ENCODE data around the gene AKT3.

The AKT3 gene

DNA sequence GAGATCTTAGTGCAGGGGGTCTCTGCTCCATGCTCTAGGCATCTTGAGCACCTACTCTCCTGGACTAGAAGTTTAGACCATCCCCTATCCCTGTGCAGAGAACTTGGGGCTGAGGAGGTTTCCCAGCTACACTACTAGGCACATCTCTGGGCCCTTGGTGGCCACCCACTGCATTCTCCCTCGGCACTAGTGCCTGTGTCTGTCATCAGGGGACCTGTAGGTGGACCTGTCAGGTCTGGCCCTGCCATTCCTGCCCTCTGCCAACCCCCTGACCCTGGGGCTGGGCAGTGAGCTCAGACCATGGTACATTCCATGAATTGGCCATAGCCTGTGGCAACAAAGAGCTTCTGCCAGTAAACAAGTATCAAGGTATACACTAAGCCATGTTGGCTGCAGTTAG lies 269.1 kb downstream of the AKT3 start:
- no peaks in the 10 kb centered on the region for H3K27me3 ChIP-seq (ENCODE audit: control insufficient read depth in 3 of 3, insufficient read depth in 3 of 3, low read depth in 1 of 3, low read length in 3 of 3)
- H2BK12ac ChIP-seq (ENCODE audit: low read length), result no peak overlapping the region
- H3K4me1 ChIP-seq (ENCODE audit: control insufficient read depth in 2 of 2, insufficient read depth in 1 of 2, low read depth in 1 of 2, low read length in 2 of 2), result no peaks in the 10 kb centered on the region

DNA sequence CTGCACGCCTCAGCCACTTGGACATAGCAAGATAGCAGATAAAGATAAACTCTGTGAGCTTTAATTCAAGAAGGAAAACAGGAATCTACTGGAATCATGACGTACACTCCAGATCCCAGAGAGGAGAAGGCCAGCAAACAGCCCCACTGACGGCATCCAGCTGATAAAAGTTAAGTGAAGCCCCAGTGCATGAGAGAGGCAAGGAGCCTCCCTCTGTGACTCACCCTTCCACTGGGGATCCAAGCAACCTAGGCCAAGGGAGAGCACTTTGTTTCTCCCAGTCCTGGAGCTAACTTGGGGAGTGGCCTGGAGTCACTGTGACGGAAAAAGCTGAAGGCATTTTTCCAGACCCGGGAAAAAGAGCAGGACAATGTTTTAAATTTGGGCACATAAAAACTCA lies 270.0 kb downstream of the AKT3 start:
- no peaks in the 10 kb centered on the region for H3K4me1 ChIP-seq (ENCODE audit: control insufficient read depth in 2 of 2, insufficient read depth in 1 of 2, low read depth in 1 of 2, low read length in 2 of 2)
- no peak for DNase-seq (ENCODE audit: low spot score)
- H3K27ac ChIP-seq (replicated peaks; ENCODE audit: low read length), result no peak overlapping the region
- H3K18ac ChIP-seq (ENCODE audit: low read length), result no peak overlapping the region
- WGBS, 2 donors (ENCODE audit: extremely low coverage in 2 of 2, insufficient read length in 2 of 2, insufficient replicate concordance in 1 of 2), result no CpG with 5 or more reads among the region's 5 CpGs
- H3K27me3 ChIP-seq (ENCODE audit: control insufficient read depth in 3 of 3, insufficient read depth in 3 of 3, low read depth in 1 of 3, low read length in 3 of 3), result no peaks in the 10 kb centered on the region
- no peak overlapping the region for H4K8ac ChIP-seq (ENCODE audit: low read depth, low read length)
- no peak overlapping the region for H2BK5ac ChIP-seq (ENCODE audit: low read length)
- H3K23ac ChIP-seq (ENCODE audit: low read depth, low read length, poor library complexity), result no peak overlapping the region
- no peak overlapping the region for H2BK12ac ChIP-seq (ENCODE audit: low read length)
- no peak overlapping the region for H3K4me2 ChIP-seq (ENCODE audit: insufficient read depth, low read length, poor library complexity, severe bottlenecking)
- no peak overlapping the region for H2BK15ac ChIP-seq (ENCODE audit: low read length)
- H3K9ac ChIP-seq (ENCODE audit: low read depth, low read length, poor library complexity), result no peak overlapping the region
- H3K36me3 ChIP-seq (replicated peaks in 1 of 2; ENCODE audit: control insufficient read depth in 2 of 2, insufficient read depth in 2 of 2, low read length in 2 of 2), result peaks cover 0 to 8% of the 10 kb centered on the region in 2 donors
- H4K91ac ChIP-seq (ENCODE audit: low read depth, low read length, poor library complexity), result no peak overlapping the region
- H3K4ac ChIP-seq (ENCODE audit: low read length), result no peak overlapping the region
- H3K79me1 ChIP-seq (ENCODE audit: low read depth, low read length), result no peaks in the 10 kb centered on the region
- peaks cover 5 to 43% of the 10 kb centered on the region in 2 donors for H3K9me3 ChIP-seq (replicated peaks in 1 of 2; ENCODE audit: control insufficient read depth in 2 of 2, insufficient read depth in 1 of 2, low read depth in 1 of 2, low read length in 2 of 2)
- no peak overlapping the region for H2AK5ac ChIP-seq (ENCODE audit: low read depth, low read length)
- H2BK120ac ChIP-seq (ENCODE audit: low read depth, low read length), result no peak overlapping the region
- H3K14ac ChIP-seq (ENCODE audit: low read length), result no peak overlapping the region
- no peak overlapping the region for H2AFZ ChIP-seq (ENCODE audit: low read length)
- H3K4me3 ChIP-seq (ENCODE audit: low read length in 2 of 2), result no peak overlapping the region

More for the DNA sequence above, 269.1 kb downstream of the AKT3 start:
- no peak overlapping the region for H3K27ac ChIP-seq (replicated peaks; ENCODE audit: low read length)
- no peak overlapping the region for H3K4ac ChIP-seq (ENCODE audit: low read length)
- no peak overlapping the region for H3K4me2 ChIP-seq (ENCODE audit: insufficient read depth, low read length, poor library complexity, severe bottlenecking)
- H3K23ac ChIP-seq (ENCODE audit: low read depth, low read length, poor library complexity), result no peak overlapping the region
- H3K9me3 ChIP-seq (replicated peaks in 1 of 2; ENCODE audit: control insufficient read depth in 2 of 2, insufficient read depth in 1 of 2, low read depth in 1 of 2, low read length in 2 of 2), result peaks cover 5 to 47% of the 10 kb centered on the region in 2 donors
- WGBS, 2 donors (ENCODE audit: extremely low coverage in 2 of 2, insufficient read length in 2 of 2, insufficient replicate concordance in 1 of 2), result no CpG with 5 or more reads among the region's 1 CpG
- no peak overlapping the region for H3K9ac ChIP-seq (ENCODE audit: low read depth, low read length, poor library complexity)
- DNase-seq (ENCODE audit: low spot score), result no peak
- H4K8ac ChIP-seq (ENCODE audit: low read depth, low read length), result no peak overlapping the region
- no peak overlapping the region for H2BK120ac ChIP-seq (ENCODE audit: low read depth, low read length)
- no peak overlapping the region for H2AFZ ChIP-seq (ENCODE audit: low read length)
- no peak overlapping the region for H2BK15ac ChIP-seq (ENCODE audit: low read length)
- H3K79me1 ChIP-seq (ENCODE audit: low read depth, low read length), result no peaks in the 10 kb centered on the region
- H3K36me3 ChIP-seq (replicated peaks in 1 of 2; ENCODE audit: control insufficient read depth in 2 of 2, insufficient read depth in 2 of 2, low read length in 2 of 2), result peaks cover 0 to 8% of the 10 kb centered on the region in 2 donors
- peak overlapping the region in 1 of 2 donors; percentile 38 for H3K4me3 ChIP-seq (ENCODE audit: low read length in 2 of 2)
- no peak overlapping the region for H2BK5ac ChIP-seq (ENCODE audit: low read length)
- no peak overlapping the region for H4K91ac ChIP-seq (ENCODE audit: low read depth, low read length, poor library complexity)
- no peak overlapping the region for H2AK5ac ChIP-seq (ENCODE audit: low read depth, low read length)
- no peak overlapping the region for H3K14ac ChIP-seq (ENCODE audit: low read length)
- H3K18ac ChIP-seq (ENCODE audit: low read length), result no peak overlapping the region

DNA sequence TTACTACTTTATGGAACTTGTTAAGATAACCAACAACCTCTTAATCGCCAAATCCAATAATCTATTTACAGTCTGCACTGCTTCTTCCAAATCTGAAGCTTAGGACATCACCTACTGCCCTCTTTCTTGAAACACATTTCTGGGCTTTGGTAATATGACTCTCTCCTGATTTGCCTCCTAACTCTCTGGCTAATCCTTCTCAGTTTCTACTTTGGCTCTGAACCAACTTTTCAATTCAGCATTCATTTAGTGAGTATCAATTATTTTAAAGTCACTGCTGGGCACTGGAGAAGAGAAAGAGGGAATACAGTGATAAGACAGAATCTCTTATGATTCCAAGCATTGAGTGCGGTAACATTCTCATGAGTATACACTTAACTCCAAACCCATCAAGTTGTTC lies 275.0 kb downstream of the AKT3 start:
- no peak overlapping the region for H4K8ac ChIP-seq (ENCODE audit: low read depth, low read length)
- WGBS, 2 donors (ENCODE audit: extremely low coverage in 2 of 2, insufficient read length in 2 of 2, insufficient replicate concordance in 1 of 2), result no CpG with 5 or more reads among the region's 2 CpGs
- DNase-seq (ENCODE audit: low spot score), result no peak
- H3K4ac ChIP-seq (ENCODE audit: low read length), result no peak overlapping the region
- H4K91ac ChIP-seq (ENCODE audit: low read depth, low read length, poor library complexity), result no peak overlapping the region
- H3K36me3 ChIP-seq (replicated peaks in 1 of 2; ENCODE audit: control insufficient read depth in 2 of 2, insufficient read depth in 2 of 2, low read length in 2 of 2), result peaks cover 0 to 2% of the 10 kb centered on the region in 2 donors
- no peak overlapping the region for H3K14ac ChIP-seq (ENCODE audit: low read length)
- no peak overlapping the region for H2BK15ac ChIP-seq (ENCODE audit: low read length)
- H3K23ac ChIP-seq (ENCODE audit: low read depth, low read length, poor library complexity), result no peak overlapping the region
- no peaks in the 10 kb centered on the region for H3K4me1 ChIP-seq (ENCODE audit: control insufficient read depth in 2 of 2, insufficient read depth in 1 of 2, low read depth in 1 of 2, low read length in 2 of 2)
- H3K9ac ChIP-seq (ENCODE audit: low read depth, low read length, poor library complexity), result no peak overlapping the region
- peaks cover 0 to 7% of the 10 kb centered on the region in 2 donors for H3K9me3 ChIP-seq (replicated peaks in 1 of 2; ENCODE audit: control insufficient read depth in 2 of 2, insufficient read depth in 1 of 2, low read depth in 1 of 2, low read length in 2 of 2)
- no peak overlapping the region for H2BK5ac ChIP-seq (ENCODE audit: low read length)
- no peaks in the 10 kb centered on the region for H3K27me3 ChIP-seq (ENCODE audit: control insufficient read depth in 3 of 3, insufficient read depth in 3 of 3, low read depth in 1 of 3, low read length in 3 of 3)
- H2BK12ac ChIP-seq (ENCODE audit: low read length), result no peak overlapping the region
- no peak overlapping the region for H2BK120ac ChIP-seq (ENCODE audit: low read depth, low read length)
- H2AFZ ChIP-seq (ENCODE audit: low read length), result no peak overlapping the region
- H2AK5ac ChIP-seq (ENCODE audit: low read depth, low read length), result no peak overlapping the region
- H3K4me3 ChIP-seq (ENCODE audit: low read length in 2 of 2), result no peak overlapping the region
- no peak overlapping the region for H3K4me2 ChIP-seq (ENCODE audit: insufficient read depth, low read length, poor library complexity, severe bottlenecking)
- no peak overlapping the region for H3K18ac ChIP-seq (ENCODE audit: low read length)
- H3K27ac ChIP-seq (replicated peaks; ENCODE audit: low read length), result no peak overlapping the region
- peaks cover 2% of the 10 kb centered on the region for H3K79me1 ChIP-seq (ENCODE audit: low read depth, low read length)

DNA sequence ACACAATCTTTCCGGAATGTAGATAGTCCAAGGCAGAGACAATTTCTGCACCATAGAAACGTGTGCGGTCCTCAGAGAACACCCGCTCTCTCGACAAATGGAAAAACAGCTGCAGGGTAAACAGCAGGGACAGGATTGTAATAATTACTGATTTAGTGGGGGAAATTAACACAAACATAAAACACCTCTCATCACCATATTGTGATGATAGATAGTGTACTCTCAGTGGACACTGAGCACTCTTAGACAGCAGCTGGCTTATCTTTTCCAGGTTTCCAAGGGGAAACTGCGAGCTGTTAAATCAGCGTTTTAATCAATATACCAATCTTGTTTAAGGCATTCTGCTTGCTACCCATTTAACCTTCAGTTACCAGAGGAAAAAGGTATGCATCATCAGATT lies 277.1 kb downstream of the AKT3 start:
- H3K36me3 ChIP-seq (replicated peaks in 1 of 2; ENCODE audit: control insufficient read depth in 2 of 2, insufficient read depth in 2 of 2, low read length in 2 of 2), result peaks cover 0 to 10% of the 10 kb centered on the region in 2 donors
- no peaks in the 10 kb centered on the region for H3K4me1 ChIP-seq (ENCODE audit: control insufficient read depth in 2 of 2, insufficient read depth in 1 of 2, low read depth in 1 of 2, low read length in 2 of 2)
- no peak overlapping the region for H3K9ac ChIP-seq (ENCODE audit: low read depth, low read length, poor library complexity)
- H3K23ac ChIP-seq (ENCODE audit: low read depth, low read length, poor library complexity), result no peak overlapping the region
- H3K27ac ChIP-seq (replicated peaks; ENCODE audit: low read length), result no peak overlapping the region
- no peak overlapping the region for H2AFZ ChIP-seq (ENCODE audit: low read length)
- no peak overlapping the region for H2BK120ac ChIP-seq (ENCODE audit: low read depth, low read length)
- H3K18ac ChIP-seq (ENCODE audit: low read length), result no peak overlapping the region
- H3K4me3 ChIP-seq (ENCODE audit: low read length in 2 of 2), result no peak overlapping the region
- H2BK5ac ChIP-seq (ENCODE audit: low read length), result no peak overlapping the region
- no peaks in the 10 kb centered on the region for H3K27me3 ChIP-seq (ENCODE audit: control insufficient read depth in 3 of 3, insufficient read depth in 3 of 3, low read depth in 1 of 3, low read length in 3 of 3)
- H2AK5ac ChIP-seq (ENCODE audit: low read depth, low read length), result no peak overlapping the region
- WGBS, 2 donors (ENCODE audit: extremely low coverage in 2 of 2, insufficient read length in 2 of 2, insufficient replicate concordance in 1 of 2), result no CpG with 5 or more reads among the region's 7 CpGs
- no peak overlapping the region for H2BK15ac ChIP-seq (ENCODE audit: low read length)
- peaks cover 2% of the 10 kb centered on the region for H3K79me1 ChIP-seq (ENCODE audit: low read depth, low read length)
- DNase-seq (ENCODE audit: low spot score), result no peak
- H4K91ac ChIP-seq (ENCODE audit: low read depth, low read length, poor library complexity), result no peak overlapping the region
- H4K8ac ChIP-seq (ENCODE audit: low read depth, low read length), result no peak overlapping the region
- no peak overlapping the region for H3K4ac ChIP-seq (ENCODE audit: low read length)
- no peak overlapping the region for H3K4me2 ChIP-seq (ENCODE audit: insufficient read depth, low read length, poor library complexity, severe bottlenecking)
- H3K9me3 ChIP-seq (replicated peaks in 1 of 2; ENCODE audit: control insufficient read depth in 2 of 2, insufficient read depth in 1 of 2, low read depth in 1 of 2, low read length in 2 of 2), result peaks cover 0 to 3% of the 10 kb centered on the region in 2 donors
- no peak overlapping the region for H3K14ac ChIP-seq (ENCODE audit: low read length)
- H2BK12ac ChIP-seq (ENCODE audit: low read length), result no peak overlapping the region

All from neuronal stem cell (in vitro differentiated cells).